ENCODE measurements around the gene VAMP1.

DNA sequence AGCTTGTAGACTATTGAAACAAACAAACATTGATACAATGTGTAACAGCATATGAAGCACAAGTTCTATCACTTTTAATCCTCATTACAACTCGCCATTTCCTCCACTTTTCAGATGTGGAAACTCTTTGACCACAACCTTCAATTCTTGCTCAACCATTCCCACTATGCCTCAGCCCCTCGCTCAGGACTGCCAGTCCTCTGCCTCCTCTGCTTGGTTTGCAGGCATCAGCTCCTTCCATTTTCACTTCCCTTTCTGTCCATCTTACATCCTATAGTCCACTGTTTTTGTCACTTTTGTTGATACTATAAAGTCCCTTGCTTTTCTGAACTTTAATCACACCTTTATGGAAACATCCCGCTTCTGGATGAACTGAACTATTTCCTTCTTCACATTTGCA lies 53.9 kb downstream of the VAMP1 start:
- TF ChIP-seq TCF7 (IDR thresholded peaks at IDR 0.05; ENCODE audit: borderline replicate concordance) (no peak), FOXM1 (IDR thresholded peaks at IDR 0.05; ENCODE audit: low read depth, low read length) (no peak)
- TF ChIP-seq, protein P1, sequence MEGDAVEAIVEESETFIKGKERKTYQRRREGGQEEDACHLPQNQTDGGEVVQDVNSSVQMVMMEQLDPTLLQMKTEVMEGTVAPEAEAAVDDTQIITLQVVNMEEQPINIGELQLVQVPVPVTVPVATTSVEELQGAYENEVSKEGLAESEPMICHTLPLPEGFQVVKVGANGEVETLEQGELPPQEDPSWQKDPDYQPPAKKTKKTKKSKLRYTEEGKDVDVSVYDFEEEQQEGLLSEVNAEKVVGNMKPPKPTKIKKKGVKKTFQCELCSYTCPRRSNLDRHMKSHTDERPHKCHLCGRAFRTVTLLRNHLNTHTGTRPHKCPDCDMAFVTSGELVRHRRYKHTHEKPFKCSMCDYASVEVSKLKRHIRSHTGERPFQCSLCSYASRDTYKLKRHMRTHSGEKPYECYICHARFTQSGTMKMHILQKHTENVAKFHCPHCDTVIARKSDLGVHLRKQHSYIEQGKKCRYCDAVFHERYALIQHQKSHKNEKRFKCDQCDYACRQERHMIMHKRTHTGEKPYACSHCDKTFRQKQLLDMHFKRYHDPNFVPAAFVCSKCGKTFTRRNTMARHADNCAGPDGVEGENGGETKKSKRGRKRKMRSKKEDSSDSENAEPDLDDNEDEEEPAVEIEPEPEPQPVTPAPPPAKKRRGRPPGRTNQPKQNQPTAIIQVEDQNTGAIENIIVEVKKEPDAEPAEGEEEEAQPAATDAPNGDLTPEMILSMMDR (IDR thresholded peaks at IDR 0.05 in 2 of 3, conservative IDR thresholded peaks at IDR 0.05 in 1 of 3; ENCODE audit: control insufficient read depth in 2 of 3, extremely low read depth in 1 of 3, insufficient read depth in 1 of 3, low read depth in 3 of 3, low read length in 3 of 3): no peak
- TF ChIP-seq, protein P2, sequence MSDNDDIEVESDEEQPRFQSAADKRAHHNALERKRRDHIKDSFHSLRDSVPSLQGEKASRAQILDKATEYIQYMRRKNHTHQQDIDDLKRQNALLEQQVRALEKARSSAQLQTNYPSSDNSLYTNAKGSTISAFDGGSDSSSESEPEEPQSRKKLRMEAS (IDR thresholded peaks at IDR 0.05; ENCODE audit: low read depth, low read length): no peak
